ENCODE data around the gene DPP7.
"Not testable (repeated sequence)": the region's sequence is repeated elsewhere in the genome, so short reads cannot be mapped to it uniquely, and the experiment has no call there.

DPP7 gene

DNA sequence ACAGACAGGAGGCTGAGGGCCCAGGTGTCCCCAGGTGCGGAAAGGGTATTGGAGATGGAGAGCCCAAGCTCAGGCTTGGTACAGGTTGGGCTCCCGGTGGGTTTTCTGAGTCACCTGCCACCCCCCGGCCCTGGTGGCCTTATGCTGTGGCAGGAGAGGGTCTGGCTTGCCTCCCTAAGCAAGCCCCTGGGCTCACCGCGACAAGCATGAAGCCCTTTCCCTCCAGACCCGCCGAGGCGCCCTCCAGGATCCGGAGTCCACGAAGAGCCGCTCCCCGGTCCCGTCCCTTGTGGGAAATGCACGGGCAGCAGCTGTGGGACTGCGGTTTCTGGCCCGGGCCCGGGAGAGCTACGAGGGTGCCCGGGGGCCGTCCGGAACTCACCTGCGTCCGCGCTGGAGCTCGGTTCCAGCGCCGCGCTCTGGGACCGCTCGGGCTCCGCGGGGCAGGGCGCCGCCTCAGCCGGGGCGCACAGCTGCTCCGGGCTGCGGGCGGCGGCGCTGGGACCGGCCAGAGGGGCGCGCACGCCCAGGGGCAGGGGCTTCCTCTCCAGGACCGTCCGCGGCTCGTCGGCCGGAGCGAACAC is 44.9 kb downstream of the DPP7 start:
- peak; percentile 46 for DNase-seq

DNA sequence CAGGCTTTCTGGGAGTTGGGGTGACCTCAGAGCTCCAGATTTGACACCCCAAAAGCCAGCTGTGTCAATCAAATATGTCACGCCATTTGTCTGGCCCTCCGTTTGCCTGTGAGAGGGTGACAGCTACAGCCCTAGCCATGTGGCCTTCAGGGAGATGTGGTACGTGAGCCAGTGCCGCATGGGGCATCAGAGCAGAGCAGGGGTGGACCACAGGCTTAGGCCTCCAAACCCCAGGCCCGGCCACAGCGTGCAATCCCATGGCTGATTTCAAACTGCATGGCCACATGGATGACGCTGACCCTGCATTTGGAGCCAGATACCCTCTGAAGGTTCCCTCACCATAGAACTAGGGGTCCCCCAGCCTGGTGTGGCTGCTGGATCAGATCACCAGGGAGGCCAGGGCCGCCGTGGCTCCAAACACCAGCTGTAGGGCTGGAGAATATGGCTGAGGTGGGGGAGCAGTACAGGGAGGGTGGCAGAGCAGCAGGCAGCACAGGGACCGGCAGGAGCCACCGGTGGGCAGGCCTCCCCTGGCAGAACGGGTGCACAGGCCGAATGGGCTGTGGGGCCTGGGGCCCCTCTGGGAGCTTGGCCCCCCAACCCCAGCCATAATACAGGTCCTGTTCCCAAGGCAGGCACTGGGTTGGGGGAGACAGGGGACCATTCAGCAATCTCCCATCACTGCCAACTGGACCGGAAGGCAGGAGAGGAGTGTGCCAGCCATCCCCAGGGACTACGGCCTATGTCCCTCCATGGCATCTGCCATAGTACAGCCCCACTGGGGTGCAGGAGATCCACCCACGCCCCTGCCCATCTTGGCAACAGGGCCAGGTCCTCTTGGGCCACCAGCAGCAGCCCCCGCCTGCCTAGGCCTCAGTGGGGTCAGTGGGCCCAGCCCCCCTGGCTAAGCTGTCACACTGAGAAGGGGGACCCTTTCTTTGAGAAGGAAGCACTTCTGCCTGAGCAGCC is 45.7 kb downstream of the DPP7 start:
- no peak for DNase-seq

DNA sequence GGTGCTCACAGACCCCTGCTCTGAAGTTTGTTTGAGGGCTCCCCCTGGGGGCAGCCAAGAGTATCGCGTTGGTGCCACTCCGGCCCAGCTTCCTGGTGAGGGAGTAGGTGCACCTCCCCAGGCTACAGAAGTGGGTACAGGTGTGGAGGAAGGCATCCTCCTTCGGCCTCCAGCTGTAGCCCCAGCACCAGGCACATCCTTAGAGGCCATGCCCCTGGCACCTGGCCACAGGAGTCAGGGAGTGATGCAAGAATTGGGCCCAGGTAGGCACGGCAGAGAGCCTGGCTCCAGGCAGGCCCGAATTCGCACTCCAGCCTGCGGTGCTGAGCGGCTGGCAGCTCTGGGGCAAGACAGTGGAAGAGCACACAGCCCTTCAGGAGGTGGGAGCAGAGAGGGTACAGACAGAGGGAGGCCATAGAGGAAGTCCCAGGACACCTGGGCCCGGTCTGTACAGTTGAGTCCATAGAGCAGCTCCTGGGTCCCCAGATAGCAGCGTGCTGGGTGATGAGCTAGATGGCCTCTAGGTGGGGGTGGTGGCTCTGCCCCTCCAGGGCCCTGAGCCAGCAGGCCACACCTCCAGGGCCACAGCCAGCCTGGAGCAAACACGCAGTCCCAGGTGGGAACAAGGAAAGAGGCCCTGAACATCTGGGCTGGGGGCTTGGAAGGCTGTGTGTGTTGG is 46.5 kb downstream of the DPP7 start:
- DNase-seq, result peak; percentile 88

DNA sequence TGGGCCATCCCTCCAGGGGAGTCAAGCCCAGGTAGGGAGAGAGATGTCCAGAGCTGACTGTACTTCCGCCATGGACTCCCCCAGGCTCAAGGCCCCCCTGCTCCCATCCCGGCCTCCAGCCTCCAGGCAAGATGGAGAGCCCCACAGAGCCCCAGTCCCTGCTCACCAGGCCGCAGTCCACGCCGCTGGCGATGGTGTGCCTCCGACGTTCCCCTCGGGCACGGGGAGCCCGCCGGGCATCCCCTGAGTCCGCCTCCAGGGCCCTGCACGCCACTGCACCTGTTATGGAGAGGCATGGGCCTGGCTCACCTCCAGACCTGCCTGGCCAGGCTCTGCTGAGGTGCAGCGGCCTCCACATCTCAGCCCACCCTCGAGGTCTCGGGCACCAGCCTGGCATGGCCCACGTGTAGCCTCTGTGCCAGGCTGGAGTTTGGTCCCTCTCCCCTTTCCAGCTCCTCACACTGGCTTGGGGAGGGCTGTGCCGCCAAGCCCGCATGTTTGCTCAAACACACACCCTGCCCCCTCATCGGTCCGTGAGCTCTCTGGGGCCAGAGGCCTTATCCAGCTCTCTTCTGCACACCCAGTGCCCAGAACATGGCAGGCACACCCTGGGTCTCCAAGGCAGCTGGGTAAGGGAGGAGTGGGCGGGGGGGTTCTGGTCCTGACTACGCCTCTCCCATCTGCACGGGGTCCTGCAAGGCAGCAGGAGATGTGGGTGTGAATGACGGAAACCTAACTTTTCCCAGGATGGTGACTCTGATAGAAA is 48.3 kb downstream of the DPP7 start:
- DNase-seq, result no peak

DNA sequence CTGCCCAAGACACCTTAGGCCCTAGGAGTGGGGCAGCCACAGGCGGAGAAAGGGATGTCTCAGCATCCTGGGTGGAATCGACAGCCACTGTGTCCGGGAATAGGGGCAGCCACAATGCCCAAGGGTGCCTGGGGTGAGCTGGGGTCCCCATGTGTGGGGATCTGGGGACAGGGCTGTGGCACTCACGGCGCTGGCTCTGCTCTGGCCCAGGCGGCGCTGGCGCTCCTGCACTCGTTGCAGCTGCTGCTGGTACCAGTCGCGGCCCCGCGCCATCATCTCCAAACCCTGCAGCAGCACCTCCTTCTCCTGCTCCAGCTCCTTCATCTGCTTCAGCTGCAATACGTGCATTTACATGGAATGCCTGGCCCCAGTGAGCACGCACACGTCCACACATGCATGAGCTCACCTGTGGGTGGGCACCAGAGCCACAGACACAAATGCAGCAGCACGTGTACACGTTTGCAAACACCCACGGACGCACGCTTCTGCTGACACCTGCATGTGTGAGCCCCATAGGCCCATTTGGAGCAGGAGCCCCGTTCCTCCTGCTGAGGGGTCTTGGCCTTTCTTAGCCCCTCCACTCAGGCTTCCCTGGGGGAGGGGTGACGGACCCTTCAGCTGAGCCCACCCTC is 49.1 kb downstream of the DPP7 start:
- DNase-seq, result no peak

DNA sequence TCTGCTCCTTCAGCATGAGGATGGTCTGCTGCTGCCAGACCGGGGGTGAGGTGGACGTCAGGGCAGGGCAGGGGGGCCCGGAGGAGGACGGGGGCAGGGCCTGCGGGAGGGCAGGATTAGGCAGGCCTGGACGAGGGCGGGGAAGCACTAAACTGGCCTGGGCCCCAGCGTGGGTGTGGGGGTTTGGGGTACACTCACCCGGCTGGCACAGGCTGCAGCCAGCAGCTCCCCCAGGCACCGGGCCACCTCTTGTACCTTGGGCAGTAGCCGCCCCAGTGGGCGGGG is 49.7 kb downstream of the DPP7 start:
- DNase-seq, result no peak

DNA sequence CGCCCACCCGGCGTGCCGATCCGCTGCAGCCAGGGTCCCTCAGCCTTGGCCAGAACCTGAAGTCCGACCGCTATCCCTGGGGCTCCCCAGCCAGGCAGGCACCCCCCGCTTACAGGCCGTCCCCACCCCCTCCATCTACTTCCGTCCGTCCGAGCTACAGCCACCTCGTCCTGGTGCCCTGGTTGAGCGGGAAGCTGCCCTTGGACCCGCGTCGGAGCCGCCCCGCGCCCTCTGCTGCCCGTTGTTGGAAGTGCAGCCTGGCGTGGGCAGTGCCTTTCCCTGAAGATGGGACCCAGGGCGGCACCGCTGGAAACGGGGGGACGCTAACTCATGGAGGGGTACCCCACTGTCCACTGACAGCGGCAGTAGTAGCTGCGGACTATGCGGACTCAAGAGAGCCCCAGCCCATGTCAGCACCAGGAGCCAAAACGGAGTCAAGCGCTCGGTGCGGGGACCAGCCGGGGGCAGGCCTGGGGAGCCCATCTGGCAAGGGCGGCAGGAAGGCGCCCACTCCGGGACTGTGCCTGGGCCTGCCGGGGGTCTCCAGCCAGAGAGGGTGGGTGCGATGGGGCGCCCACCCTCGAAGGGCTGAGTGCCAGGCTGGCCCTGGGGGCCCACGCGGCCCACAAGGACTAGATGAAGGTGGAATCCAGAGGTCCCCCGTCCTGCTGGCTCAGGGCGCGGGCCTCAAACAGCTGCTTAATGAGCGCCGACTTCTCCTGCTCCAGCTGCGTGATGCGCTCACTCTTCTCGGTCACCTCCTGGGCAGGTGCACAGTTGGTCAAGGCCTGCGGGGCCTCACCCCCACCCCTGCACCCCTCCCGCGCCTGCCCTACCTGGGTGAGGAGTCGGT is 50.3 kb downstream of the DPP7 start:
- DNase-seq, result peak; percentile 62

DNA sequence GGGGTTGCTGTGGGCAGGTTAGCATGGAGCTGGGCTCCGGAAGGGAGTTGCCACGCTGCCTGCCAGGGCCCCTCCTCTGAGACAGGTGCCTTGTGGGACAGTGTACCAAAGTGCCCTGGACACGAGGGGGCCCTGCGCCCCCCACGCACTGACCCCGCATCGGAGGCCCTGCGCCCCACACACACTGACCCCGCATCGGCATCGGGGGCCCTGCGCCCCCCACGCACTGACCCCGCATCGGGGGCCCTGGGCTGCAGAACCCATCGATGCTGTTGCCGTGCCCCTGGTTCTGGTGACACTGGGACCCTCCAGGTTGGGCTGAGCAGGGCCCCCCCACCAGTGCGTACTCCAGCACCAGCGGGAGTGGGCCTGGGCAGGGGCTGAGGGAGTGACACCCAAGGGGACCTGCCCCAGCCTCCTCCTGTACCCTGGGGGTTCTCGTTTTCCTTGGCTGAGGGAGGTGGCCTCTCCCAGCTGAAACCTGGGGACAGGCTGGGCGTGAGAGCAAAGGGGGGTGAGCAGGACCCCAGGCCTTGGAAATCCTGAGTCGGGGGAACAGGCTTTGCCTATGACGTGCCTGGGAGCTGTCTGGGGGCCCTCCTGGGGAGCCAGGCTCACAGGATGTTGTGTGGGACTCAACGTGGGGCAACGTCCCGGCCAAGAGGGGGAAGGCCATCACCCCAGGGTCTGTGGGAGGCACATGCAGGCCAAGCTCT is 51.1 kb downstream of the DPP7 start:
- no peak for DNase-seq

DNA sequence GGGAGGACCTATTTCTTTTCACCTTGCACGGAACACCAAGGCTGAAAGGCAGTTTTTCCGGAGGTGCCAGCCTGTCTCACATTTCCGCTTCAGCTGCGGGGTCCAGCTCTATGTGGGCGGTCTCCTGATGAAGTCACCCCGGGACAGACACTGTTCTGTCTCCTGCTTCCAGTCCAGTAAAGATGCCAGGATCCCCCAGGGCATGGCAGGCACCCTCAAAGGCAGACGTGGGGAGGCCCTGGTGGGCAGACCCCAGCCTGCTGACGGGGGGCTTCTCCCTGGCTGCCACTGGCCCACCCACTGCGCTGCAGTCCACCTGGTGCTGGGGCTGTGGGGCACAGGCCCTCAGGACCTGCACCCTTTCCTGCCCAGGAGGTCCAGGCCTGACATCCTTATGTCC is 51.7 kb downstream of the DPP7 start:
- DNase-seq, result not testable (repeated sequence)

DNA sequence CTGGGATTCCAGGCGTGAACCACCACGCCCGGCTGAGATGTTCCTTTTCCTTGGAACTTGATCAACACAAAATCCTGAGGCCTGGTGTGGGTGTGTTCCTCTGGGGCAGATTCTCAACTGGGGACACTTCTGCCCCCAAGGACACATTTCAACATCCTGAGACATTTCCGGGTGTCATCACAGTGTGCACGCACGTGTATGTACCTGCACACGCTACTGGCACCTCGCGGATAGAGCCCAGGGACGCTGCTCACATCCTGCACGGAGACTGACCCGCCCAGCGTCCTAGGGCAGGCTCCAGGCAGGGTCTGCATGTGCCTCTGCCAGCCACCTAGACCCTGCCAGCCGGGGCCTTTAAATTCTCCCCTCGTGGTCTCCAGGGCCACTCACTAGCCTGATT is 52.1 kb downstream of the DPP7 start:
- no peak for DNase-seq

Measured in NCI-H82 (cell line).